ENCODE results near the gene PSMD12.
A peak's percentile ranks its signal among the peaks of the same experiment; 100 is the strongest.
"Not testable (repeated sequence)": the region's sequence is repeated elsewhere in the genome, so short reads cannot be mapped to it uniquely, and the experiment has no call there.

PSMD12 gene

GRCh38 chr17:67366193-67367157, at the start of gene PSMD12:
PSMD12 (minus strand) TSS chr17:67366577; CDS start chr17:67366519, 58 bp downstream.
- DNase-seq, result peak; percentile 91 to 95

GRCh38 chr17:67415291-67415690, 48.9 kb upstream of the PSMD12 start:
- no peak for DNase-seq

GRCh38 chr17:67414559-67414958, 48.2 kb upstream of the PSMD12 start:
- DNase-seq, result no peak

GRCh38 chr17:67414130-67414529, 47.8 kb upstream of the PSMD12 start:
- no peak for DNase-seq

GRCh38 chr17:67413388-67413787, 47.0 kb upstream of the PSMD12 start:
- DNase-seq, result no peak

GRCh38 chr17:67412941-67413340, 46.6 kb upstream of the PSMD12 start:
- no peak for DNase-seq

- no peak for DNase-seq
Observed at GRCh38 chr17:67412032-67412431, 45.7 kb upstream of the PSMD12 start.

GRCh38 chr17:67411397-67411796, 45.0 kb upstream of the PSMD12 start:
- DNase-seq, result no peak

- not testable (repeated sequence) for DNase-seq
Observed at GRCh38 chr17:67408455-67408830, 42.1 kb upstream of the PSMD12 start.

- DNase-seq, result no peak
Observed at GRCh38 chr17:67403483-67403882, 37.1 kb upstream of the PSMD12 start.

GRCh38 chr17:67403065-67403464, 36.7 kb upstream of the PSMD12 start:
- no peak for DNase-seq

- no peak for DNase-seq
Observed at GRCh38 chr17:67401598-67402504, 35.5 kb upstream of the PSMD12 start.

- DNase-seq, result no peak
Observed at GRCh38 chr17:67401106-67401505, 34.7 kb upstream of the PSMD12 start.

GRCh38 chr17:67400193-67400592, 33.8 kb upstream of the PSMD12 start:
- DNase-seq, result no peak

GRCh38 chr17:67399676-67400075, 33.3 kb upstream of the PSMD12 start:
- no peak for DNase-seq

- DNase-seq, result no peak
Observed at GRCh38 chr17:67393809-67394397, 27.5 kb upstream of the PSMD12 start.

GRCh38 chr17:67392111-67392510, 25.7 kb upstream of the PSMD12 start:
- no peak for DNase-seq

GRCh38 chr17:67390646-67391361, 24.4 kb upstream of the PSMD12 start:
- DNase-seq, result peak; percentile 27 to 46

GRCh38 chr17:67390006-67390645, 23.7 kb upstream of the PSMD12 start:
- DNase-seq, result no peak

- DNase-seq, result no peak
Observed at GRCh38 chr17:67388986-67389385, 22.6 kb upstream of the PSMD12 start.

- DNase-seq, result not testable (repeated sequence)
Observed at GRCh38 chr17:67388536-67388935, 22.2 kb upstream of the PSMD12 start.
